DOHH2 (cell line): ENCODE measurements around the gene RBKS.

Experiments used
- H3F3A ChIP-seq: fragments of 200-600 bp; sonication (generic), shearing (Covaris generic); 2 replicates; pipeline ENCODE4 v1.6.0; 2016; ENCODE audit warnings: antibody characterized with exemption, mild to moderate bottlenecking; ENCODE audit not compliant: control insufficient read depth, insufficient read depth
- H3K27ac ChIP-seq: fragments of 200-600 bp; sonication (generic); 2 replicates; pipeline ENCODE4 v1.5.1; 2014; ENCODE audit warnings: low read depth, mild to moderate bottlenecking, low read length, moderate library complexity
- H3K27me3 ChIP-seq: fragments of 200-600 bp; sonication (generic); 2 replicates; pipeline ENCODE4 v1.6.1; 2014; ENCODE audit warnings: mild to moderate bottlenecking, low read length, mixed read lengths; ENCODE audit not compliant: control insufficient read depth
- H3K36me3 ChIP-seq: fragments of 200-600 bp; sonication (generic); 2 replicates; pipeline ENCODE4 v1.6.1; 2014; ENCODE audit warnings: mild to moderate bottlenecking, low read length, moderate library complexity, mixed read lengths; ENCODE audit not compliant: control insufficient read depth
- H3K4me1 ChIP-seq: fragments of 200-600 bp; sonication (generic); 2 replicates; pipeline ENCODE4 v1.6.1; 2014; ENCODE audit warnings: mild to moderate bottlenecking, low read length, mixed read lengths; ENCODE audit not compliant: control insufficient read depth
- H3K4me2 ChIP-seq: fragments of 200-600 bp; sonication (generic); 2 replicates; pipeline ENCODE4 v1.6.0; 2014; ENCODE audit warnings: mild to moderate bottlenecking, low read length, moderate library complexity
- H3K4me3 ChIP-seq: fragments of 200-600 bp; sonication (generic); 2 replicates; pipeline ENCODE4 v1.5.1; 2014; ENCODE audit warnings: mild to moderate bottlenecking, low read length, mixed read lengths
- H3K79me2 ChIP-seq: fragments of 200-600 bp; sonication (generic); 2 replicates; pipeline ENCODE4 v1.6.1; 2014; ENCODE audit warnings: mild to moderate bottlenecking, low read length, mixed read lengths; ENCODE audit not compliant: control insufficient read depth
- H3K9me2 ChIP-seq: fragments of 200-600 bp; sonication (generic); replicated peaks from 2 replicates; pipeline ENCODE4 v1.6.1; 2014; ENCODE audit warnings: mild to moderate bottlenecking, low read length, mixed read lengths; ENCODE audit not compliant: control insufficient read depth
- H3K9me3 ChIP-seq: fragments of 200-600 bp; sonication (generic); 2 replicates; pipeline ENCODE4 v1.6.1; 2014; ENCODE audit warnings: antibody characterized with exemption, low read length, mixed read lengths; ENCODE audit not compliant: control insufficient read depth, insufficient read depth
- H4K20me1 ChIP-seq: fragments of 200-600 bp; sonication (generic); 2 replicates; pipeline ENCODE4 v1.6.0; 2014; ENCODE audit warnings: low read depth, mild to moderate bottlenecking, antibody characterized with exemption, low read length, moderate library complexity; ENCODE audit not compliant: control insufficient read depth, insufficient read depth
- EZH2phosphoT487 ChIP-seq: fragments of 200-600 bp; sonication (generic); IDR thresholded peaks from 2 replicates; pipeline ENCODE4 v1.6.1; 2017; ENCODE audit warnings: borderline replicate concordance, mild to moderate bottlenecking, antibody characterized with exemption, low read length, moderate library complexity, mixed read lengths
- TF ChIP-seq, protein P1 (sequence below): fragments of 200-600 bp; sonication (generic); IDR thresholded peaks from one replicate; pipeline ENCODE4 v1.5.1; 2014; ENCODE audit warnings: antibody characterized with exemption, mild to moderate bottlenecking, low read depth, low read length; ENCODE audit not compliant: poor library complexity, severe bottlenecking

RBKS gene

DNA sequence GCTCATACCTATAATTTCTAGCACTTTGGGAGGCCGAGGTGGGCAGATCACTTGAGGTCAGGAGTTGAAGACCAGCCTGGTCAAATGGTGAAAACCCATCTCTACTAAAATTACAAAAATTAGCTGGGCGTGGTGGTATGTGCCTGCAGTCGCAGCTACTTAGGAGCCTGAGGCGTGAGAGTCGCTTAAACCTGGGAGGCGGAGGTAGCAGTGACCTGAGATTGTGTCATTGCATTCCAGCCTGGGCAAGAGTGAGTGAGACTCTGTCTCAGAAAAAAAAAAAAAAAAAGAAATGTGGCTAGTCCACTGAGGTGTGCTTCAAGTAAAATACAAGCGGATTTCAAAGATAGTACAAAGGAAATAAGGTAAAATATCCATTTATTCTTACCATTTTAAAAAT is 46.2 kb downstream of the RBKS start:
- Histone ChIP-seq H3K27ac (no peak overlapping the region), H3K4me2 (no peak overlapping the region), H3K79me2 (no peaks in the 10 kb centered on the region), H4K20me1 (no peaks in the 10 kb centered on the region), H3K36me3 (no peaks in the 10 kb centered on the region), H3K4me1 (no peaks in the 10 kb centered on the region), H3K4me3 (no peak overlapping the region), H3K9me3 (no peaks in the 10 kb centered on the region), H3F3A (no peaks in the 10 kb centered on the region), H3K27me3 (0 out of 2 replicates have a peak, but pooled peaks cover 2% of the 10 kb centered on the region), H3K9me2 (no peaks in the 10 kb centered on the region)
- TF ChIP-seq, protein P1, sequence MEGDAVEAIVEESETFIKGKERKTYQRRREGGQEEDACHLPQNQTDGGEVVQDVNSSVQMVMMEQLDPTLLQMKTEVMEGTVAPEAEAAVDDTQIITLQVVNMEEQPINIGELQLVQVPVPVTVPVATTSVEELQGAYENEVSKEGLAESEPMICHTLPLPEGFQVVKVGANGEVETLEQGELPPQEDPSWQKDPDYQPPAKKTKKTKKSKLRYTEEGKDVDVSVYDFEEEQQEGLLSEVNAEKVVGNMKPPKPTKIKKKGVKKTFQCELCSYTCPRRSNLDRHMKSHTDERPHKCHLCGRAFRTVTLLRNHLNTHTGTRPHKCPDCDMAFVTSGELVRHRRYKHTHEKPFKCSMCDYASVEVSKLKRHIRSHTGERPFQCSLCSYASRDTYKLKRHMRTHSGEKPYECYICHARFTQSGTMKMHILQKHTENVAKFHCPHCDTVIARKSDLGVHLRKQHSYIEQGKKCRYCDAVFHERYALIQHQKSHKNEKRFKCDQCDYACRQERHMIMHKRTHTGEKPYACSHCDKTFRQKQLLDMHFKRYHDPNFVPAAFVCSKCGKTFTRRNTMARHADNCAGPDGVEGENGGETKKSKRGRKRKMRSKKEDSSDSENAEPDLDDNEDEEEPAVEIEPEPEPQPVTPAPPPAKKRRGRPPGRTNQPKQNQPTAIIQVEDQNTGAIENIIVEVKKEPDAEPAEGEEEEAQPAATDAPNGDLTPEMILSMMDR, result no peak
- no peak for TF ChIP-seq EZH2phosphoT487

DNA sequence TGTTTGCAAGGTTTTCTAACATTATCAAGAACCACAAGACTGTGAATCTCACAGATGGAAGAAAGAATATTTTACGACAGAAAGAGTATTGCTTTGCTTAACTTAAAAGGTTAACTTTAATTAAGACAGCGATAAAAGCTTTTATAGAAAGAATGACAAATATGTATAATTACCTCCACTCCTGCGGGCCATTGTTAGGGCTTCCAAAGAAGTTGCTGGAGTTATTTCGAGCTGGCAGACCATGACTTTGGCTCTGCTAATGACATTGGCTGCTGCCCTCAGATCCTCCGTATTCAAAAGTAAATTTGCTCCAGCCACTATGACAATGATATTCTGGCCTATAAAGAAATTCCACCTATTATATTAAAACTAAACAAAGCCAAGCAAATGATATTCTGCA is 47.3 kb downstream of the RBKS start:
- no peak overlapping the region for H3K4me3 ChIP-seq

DNA sequence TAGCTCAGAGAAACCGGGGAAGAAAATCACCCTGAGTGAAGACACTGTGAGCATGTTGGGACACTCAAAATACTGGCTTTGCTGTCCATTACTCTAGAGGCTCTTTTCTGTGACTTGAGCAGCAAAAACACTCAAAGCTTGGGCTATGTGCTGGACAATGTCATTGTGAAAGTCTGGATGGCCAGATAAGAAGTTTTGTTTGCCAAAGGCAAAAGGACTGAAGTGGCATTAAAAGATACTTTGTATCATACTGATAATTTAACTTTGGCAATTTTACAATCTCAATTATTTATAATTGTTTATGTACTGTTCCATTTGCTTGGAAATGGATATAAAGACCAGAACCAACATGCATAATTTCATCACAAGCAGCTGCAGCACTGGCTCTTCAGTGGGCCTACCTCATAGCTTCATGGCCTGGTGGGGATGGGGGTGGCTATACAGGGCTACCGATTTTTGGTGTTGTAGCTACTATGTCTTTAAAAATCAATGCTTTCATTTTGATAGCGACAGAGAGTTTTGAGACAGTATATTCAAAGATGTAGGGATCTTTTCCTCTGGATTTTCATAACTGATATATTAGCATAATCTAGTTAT is 51.1 kb downstream of the RBKS start:
- Histone ChIP-seq H4K20me1 (no peaks in the 10 kb centered on the region), H3K27me3 (0 out of 2 replicates have a peak, but pooled peaks cover under 1% of the 10 kb centered on the region), H3K36me3 (no peaks in the 10 kb centered on the region), H3K4me3 (no peak overlapping the region), H3K79me2 (no peaks in the 10 kb centered on the region), H3K27ac (no peak overlapping the region), H3K4me1 (no peaks in the 10 kb centered on the region), H3K9me2 (no peaks in the 10 kb centered on the region), H3K4me2 (no peak overlapping the region), H3K9me3 (no peaks in the 10 kb centered on the region), H3F3A (no peaks in the 10 kb centered on the region)
- TF ChIP-seq, protein P1, result no peak
- no peak for TF ChIP-seq EZH2phosphoT487

More for the DNA sequence above, 47.3 kb downstream of the RBKS start:
- TF ChIP-seq, protein P1, result no peak
- TF ChIP-seq EZH2phosphoT487, result no peak
- Histone ChIP-seq H3K27ac (no peak overlapping the region), H3K36me3 (no peaks in the 10 kb centered on the region), H3K79me2 (no peaks in the 10 kb centered on the region), H4K20me1 (no peaks in the 10 kb centered on the region), H3K9me2 (no peaks in the 10 kb centered on the region), H3K9me3 (no peaks in the 10 kb centered on the region), H3K27me3 (0 out of 2 replicates have a peak, but pooled peaks cover 2% of the 10 kb centered on the region), H3F3A (no peaks in the 10 kb centered on the region), H3K4me1 (no peaks in the 10 kb centered on the region), H3K4me2 (no peak overlapping the region)
